Naive B cell (primary cell): ENCODE data around the gene FOXK1. TPM values are rescaled to one million over a fixed set of nuclear protein-coding genes. Genes with fewer than 3 reads are reported as not detected.

Source experiments
- ATAC-seq, 2 donors: fragments of 150-1000 bp; cut with Tn5 transposase; 2 replicates each; pipeline ENCODE4 v1.10.0; 2021; ENCODE audit warnings: low read depth in 2 of 2, mild to moderate bottlenecking in 2 of 2, moderate library complexity in 2 of 2
- DNase-seq: peaks from one replicate; pipeline ENCODE4 v3.0.0; 2022
- H3K27ac Mint-ChIP-seq, 6 donors: one replicate each; pipeline ENCODE4 v1.8.0; 2020 to 2022; ENCODE audit warnings: mild to moderate bottlenecking in 6 of 6, mixed read lengths in 6 of 6, moderate library complexity in 5 of 6, inconsistent platforms in 2 of 6
- H3K27me3 Mint-ChIP-seq, 3 donors: one replicate each; pipeline ENCODE4 v1.8.0; 2021 to 2022; ENCODE audit warnings: mixed read lengths in 3 of 3, mild to moderate bottlenecking in 1 of 3
- H3K36me3 Mint-ChIP-seq, 2 donors: one replicate each; pipeline ENCODE4 v1.8.0; 2020 to 2022; ENCODE audit warnings: mixed read lengths in 2 of 2, inconsistent platforms in 1 of 2, mild to moderate bottlenecking in 1 of 2
- H3K4me1 Mint-ChIP-seq, 3 donors: one replicate each; pipeline ENCODE4 v1.8.0; 2020 to 2022; ENCODE audit warnings: mixed read lengths in 3 of 3, inconsistent platforms in 1 of 3, mild to moderate bottlenecking in 1 of 3, moderate library complexity in 1 of 3
- H3K4me3 Mint-ChIP-seq, 8 donors: one replicate each; pipeline ENCODE4 v1.8.0; 2020 to 2022; ENCODE audit warnings: mild to moderate bottlenecking in 8 of 8, mixed read lengths in 8 of 8, moderate library complexity in 8 of 8, inconsistent platforms in 2 of 8
- H3K9me3 Mint-ChIP-seq, 7 donors: one replicate each; pipeline ENCODE4 v1.8.0; 2020 to 2022; ENCODE audit warnings: mixed read lengths in 7 of 7, mild to moderate bottlenecking in 5 of 7, inconsistent platforms in 2 of 7, moderate library complexity in 1 of 7
- polyA plus RNA-seq, 6 donors: library from polyadenylated mRNA; unstranded; fragments of 300-500 nt; fragmentation: Illumina TruSeq; gene quantifications; one replicate each; pipeline ENCODE4 v1.2.3, GENCODE V29; 2021; ENCODE audit warnings: low read depth in 6 of 6

FOXK1 gene
- polyA plus RNA-seq, 6 donors from 2014 or later: 0.92 to 3.1 (median 1.8) TPM

GRCh38 chr7:4693152-4693551 lies 11.1 kb downstream of the FOXK1 start:
- peaks cover 40 to 78% (median 56%) of the 10 kb centered on the region in 3 donors for H3K4me1 Mint-ChIP-seq
- no peaks in the 10 kb centered on the region for H3K9me3 Mint-ChIP-seq
- H3K4me3 Mint-ChIP-seq: no peak overlapping the region
- ATAC-seq (no peak), DNase-seq (no peak)
- H3K27ac Mint-ChIP-seq: peak overlapping the region in 3 of 6 donors; percentile 26 to 69 (median 33)
- H3K27me3 Mint-ChIP-seq: no peaks in the 10 kb centered on the region
- no peaks in the 10 kb centered on the region for H3K36me3 Mint-ChIP-seq

GRCh38 chr7:4693749-4694148 lies 11.7 kb downstream of the FOXK1 start:
- no peaks in the 10 kb centered on the region for H3K9me3 Mint-ChIP-seq
- no peaks in the 10 kb centered on the region for H3K27me3 Mint-ChIP-seq
- H3K4me3 Mint-ChIP-seq: peak overlapping the region in 1 of 8 donors; percentile 40
- ATAC-seq: no peak
- peaks cover 38 to 78% (median 54%) of the 10 kb centered on the region in 3 donors for H3K4me1 Mint-ChIP-seq
- DNase-seq: no peak
- peak overlapping the region in 3 of 6 donors; percentile 24 to 33 (median 26) for H3K27ac Mint-ChIP-seq
- H3K36me3 Mint-ChIP-seq: no peaks in the 10 kb centered on the region

DNA sequence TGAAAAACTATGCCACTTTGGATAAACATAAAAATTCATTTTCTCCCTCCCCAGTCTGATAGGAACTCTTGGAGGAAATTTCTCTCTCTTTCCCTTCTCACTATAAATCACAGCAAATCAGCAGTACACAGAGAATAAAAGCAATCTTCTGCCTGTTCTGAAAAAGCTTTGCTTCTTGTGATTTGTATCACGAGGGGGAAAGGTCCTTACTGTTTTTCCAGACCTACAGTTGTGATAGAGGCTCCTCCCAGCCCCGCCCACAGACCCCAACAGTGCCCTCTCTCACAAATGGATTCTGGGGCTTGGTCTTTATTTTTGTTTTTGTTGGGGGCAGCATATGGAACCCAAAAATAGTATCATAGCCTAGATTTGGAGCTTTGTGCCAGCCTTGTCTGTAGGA lies 12.2 kb downstream of the FOXK1 start:
- H3K4me1 Mint-ChIP-seq: peaks cover 34 to 78% (median 48%) of the 10 kb centered on the region in 3 donors
- H3K4me3 Mint-ChIP-seq: peak overlapping the region in 1 of 8 donors; percentile 5
- H3K27me3 Mint-ChIP-seq: no peaks in the 10 kb centered on the region
- H3K27ac Mint-ChIP-seq: peak overlapping the region in 2 of 6 donors; percentile 27 to 44
- ATAC-seq (no peak), DNase-seq (no peak)
- H3K36me3 Mint-ChIP-seq: no peaks in the 10 kb centered on the region
- no peaks in the 10 kb centered on the region for H3K9me3 Mint-ChIP-seq

- H3K27ac Mint-ChIP-seq: no peak overlapping the region
- DNase-seq (no peak), ATAC-seq (no peak)
- no peaks in the 10 kb centered on the region for H3K27me3 Mint-ChIP-seq
- peaks cover 20 to 78% (median 35%) of the 10 kb centered on the region in 3 donors for H3K4me1 Mint-ChIP-seq
- H3K4me3 Mint-ChIP-seq: no peak overlapping the region
- no peaks in the 10 kb centered on the region for H3K9me3 Mint-ChIP-seq
- H3K36me3 Mint-ChIP-seq: no peaks in the 10 kb centered on the region
Measured at GRCh38 chr7:4698707-4699275, 16.7 kb downstream of the FOXK1 start.

DNA sequence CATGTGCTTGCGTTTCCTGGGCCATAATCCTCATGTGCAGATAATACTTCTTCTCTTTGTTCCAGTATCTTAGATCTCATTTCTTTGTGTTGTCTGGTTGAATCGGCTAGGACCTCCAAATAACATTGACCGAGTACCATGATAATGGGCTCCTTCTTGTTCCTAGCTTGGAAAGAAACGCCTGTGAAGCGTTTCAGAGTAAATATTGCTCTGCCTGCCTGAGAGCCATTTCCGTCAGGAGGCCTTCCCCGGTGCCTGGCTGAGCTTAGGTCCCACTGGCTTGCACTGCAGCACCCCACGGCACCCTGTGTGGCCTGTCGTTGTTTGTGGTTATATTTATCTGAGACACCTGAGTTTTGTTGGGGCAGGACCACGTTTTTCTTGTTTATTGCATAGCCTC lies 17.7 kb downstream of the FOXK1 start:
- Mint-ChIP-seq H3K4me1 (peaks cover 20 to 73% (median 29%) of the 10 kb centered on the region in 3 donors), H3K36me3 (no peaks in the 10 kb centered on the region), H3K9me3 (no peaks in the 10 kb centered on the region), H3K27ac (no peak overlapping the region), H3K4me3 (no peak overlapping the region), H3K27me3 (no peaks in the 10 kb centered on the region)
- DNase-seq (no peak), ATAC-seq (no peak)

DNA sequence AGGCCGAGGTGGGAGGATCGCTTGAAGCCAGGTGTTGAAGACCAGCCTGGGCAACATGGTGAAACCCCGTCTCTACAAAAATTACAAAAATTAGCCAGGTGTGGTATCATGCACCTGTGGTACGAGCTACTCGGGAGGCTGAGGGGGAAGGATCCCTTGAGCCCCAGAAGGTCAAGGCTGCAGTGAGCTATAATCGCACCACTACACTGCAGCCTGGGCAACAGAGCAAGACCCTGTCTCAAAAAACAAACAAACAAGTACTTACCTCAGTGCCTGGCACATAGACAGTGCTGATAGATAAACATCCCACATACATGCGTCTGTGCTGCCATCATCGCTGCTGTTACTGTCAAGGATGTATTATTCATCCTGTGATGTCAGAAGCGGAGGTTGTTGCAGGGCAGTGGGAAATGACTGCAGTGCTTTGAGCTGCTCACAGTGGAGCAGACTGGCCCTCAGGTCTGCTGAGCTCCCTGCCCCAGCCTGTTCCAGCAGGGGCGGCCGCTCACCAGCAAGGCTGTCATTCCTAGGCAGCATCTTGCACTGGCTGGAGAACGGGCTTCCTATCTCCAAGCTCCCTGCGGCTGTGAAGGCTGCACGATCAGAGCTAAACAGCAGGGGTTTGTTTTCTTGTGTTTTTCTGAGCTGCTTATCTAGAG lies 18.6 kb downstream of the FOXK1 start:
- no peak for ATAC-seq
- Mint-ChIP-seq H3K27ac (no peak overlapping the region), H3K9me3 (no peaks in the 10 kb centered on the region), H3K4me1 (peaks cover 26 to 74% (median 30%) of the 10 kb centered on the region in 3 donors), H3K36me3 (no peaks in the 10 kb centered on the region), H3K27me3 (no peaks in the 10 kb centered on the region), H3K4me3 (no peak overlapping the region)
- DNase-seq: no peak

GRCh38 chr7:4702961-4703512 lies 20.9 kb downstream of the FOXK1 start:
- ATAC-seq (no peak), DNase-seq (no peak)
- Mint-ChIP-seq H3K36me3 (no peaks in the 10 kb centered on the region), H3K27ac (peak overlapping the region in 1 of 6 donors; percentile 52), H3K4me3 (no peak overlapping the region), H3K27me3 (no peaks in the 10 kb centered on the region), H3K9me3 (no peaks in the 10 kb centered on the region), H3K4me1 (peaks cover 23 to 68% (median 27%) of the 10 kb centered on the region in 3 donors)

GRCh38 chr7:4703532-4703931 lies 21.4 kb downstream of the FOXK1 start:
- DNase-seq (no peak), ATAC-seq (no peak)
- no peaks in the 10 kb centered on the region for H3K27me3 Mint-ChIP-seq
- peak overlapping the region in 1 of 6 donors; percentile 52 for H3K27ac Mint-ChIP-seq
- no peak overlapping the region for H3K4me3 Mint-ChIP-seq
- peaks cover 21 to 67% (median 32%) of the 10 kb centered on the region in 3 donors for H3K4me1 Mint-ChIP-seq
- H3K9me3 Mint-ChIP-seq: no peaks in the 10 kb centered on the region
- H3K36me3 Mint-ChIP-seq: no peaks in the 10 kb centered on the region

DNA sequence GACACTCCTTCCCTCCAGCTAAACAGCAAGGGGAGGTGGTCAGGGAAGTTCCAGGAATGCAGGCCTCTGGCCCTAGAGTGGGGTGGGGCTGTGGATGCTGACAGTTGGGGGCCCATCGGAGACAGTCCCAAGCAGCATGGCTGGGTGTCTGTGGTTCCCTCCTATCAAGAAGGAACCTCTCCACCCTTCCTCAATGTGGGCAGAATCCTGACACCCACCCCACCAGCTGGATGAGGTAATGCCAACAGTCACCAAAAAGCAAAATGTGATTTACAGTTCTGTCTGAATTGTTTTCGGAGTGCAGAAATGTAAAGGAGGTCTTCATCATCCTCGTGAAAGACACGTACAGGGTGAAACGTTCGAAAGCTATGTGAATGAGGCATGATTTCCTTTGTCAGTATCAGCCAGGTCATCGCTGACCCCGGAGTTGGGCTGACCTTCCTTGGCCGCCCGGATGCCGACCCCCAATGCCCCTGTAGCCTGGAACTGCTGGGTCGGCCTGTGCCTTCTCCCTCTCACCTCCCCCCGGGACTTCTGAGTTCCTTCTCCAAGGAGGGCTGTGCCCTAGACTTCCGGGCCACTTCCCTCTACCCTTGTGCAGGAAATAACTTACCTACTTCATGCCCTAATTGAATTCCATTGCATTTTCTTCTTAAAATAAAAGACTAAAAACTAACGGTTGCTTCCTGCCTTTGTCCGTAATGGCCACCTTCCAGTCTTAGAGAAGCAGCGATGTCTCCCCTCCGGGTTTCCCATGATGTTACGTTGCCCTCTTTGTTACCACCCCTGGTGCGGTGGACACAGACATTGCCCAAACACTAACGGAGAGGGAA lies 24.5 kb downstream of the FOXK1 start:
- DNase-seq (no peak), ATAC-seq (no peak)
- Mint-ChIP-seq H3K4me3 (no peak overlapping the region), H3K27ac (peak overlapping the region in 1 of 6 donors; percentile 70), H3K36me3 (peaks cover 0 to 9% of the 10 kb centered on the region in 2 donors), H3K9me3 (no peaks in the 10 kb centered on the region), H3K4me1 (peaks cover 30 to 48% (median 37%) of the 10 kb centered on the region in 3 donors), H3K27me3 (no peaks in the 10 kb centered on the region)

DNA sequence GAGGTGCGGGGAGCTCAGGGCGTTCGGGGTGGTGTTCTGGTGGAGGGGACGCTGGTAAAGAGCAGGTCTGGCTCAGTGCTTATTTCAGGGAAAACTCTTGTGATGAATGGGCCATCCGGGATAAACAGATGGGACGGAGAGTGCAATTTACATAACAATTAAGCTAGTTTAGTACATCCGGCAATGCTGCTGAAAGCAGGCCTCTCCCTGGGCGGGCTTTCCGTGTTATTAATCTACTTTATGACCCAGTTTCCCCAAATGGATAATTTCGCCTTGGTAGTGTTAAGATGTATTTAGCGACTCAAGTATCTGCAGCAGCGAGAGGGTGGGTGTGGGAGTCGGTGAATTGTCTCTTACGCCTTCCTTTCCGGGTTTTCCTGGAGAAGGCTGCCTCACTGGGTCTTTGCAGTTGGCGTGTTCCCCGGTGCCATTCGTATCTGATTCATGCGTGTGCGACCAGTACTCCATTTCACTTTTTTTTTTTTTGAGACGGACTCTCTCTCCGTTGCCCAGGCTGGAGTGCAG lies 25.2 kb downstream of the FOXK1 start:
- Mint-ChIP-seq H3K36me3 (peaks cover 0 to 11% of the 10 kb centered on the region in 2 donors), H3K27ac (no peak overlapping the region), H3K9me3 (no peaks in the 10 kb centered on the region), H3K4me1 (peaks cover 37 to 52% (median 43%) of the 10 kb centered on the region in 3 donors), H3K27me3 (no peaks in the 10 kb centered on the region), H3K4me3 (no peak overlapping the region)
- DNase-seq: no peak
- no peak for ATAC-seq

DNA sequence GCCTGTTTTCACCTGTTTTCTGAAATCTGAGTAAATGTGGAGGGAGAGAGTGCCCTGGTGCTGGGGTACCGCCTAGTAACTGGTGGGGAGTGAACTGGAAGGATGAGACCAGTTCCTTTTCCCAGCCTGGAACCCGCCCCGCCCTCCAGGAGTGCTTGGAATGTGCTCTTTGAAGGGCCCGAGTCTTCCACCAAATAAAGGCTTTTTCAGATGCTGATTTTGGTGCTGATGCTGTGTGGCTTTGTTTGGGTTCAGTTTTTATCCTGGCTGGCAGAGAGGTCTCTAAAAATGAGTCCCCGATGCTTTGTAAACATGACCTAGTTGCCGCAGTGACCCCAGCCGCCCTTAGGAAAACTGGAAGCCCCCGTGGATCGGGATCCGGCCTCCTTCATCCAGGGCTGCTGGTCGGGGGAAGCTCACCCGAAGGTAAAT lies 25.9 kb downstream of the FOXK1 start:
- Mint-ChIP-seq H3K4me1 (peaks cover 38 to 57% (median 42%) of the 10 kb centered on the region in 3 donors), H3K27ac (peak overlapping the region in 1 of 6 donors; percentile 37), H3K4me3 (no peak overlapping the region), H3K9me3 (no peaks in the 10 kb centered on the region), H3K36me3 (peaks cover 0 to 11% of the 10 kb centered on the region in 2 donors), H3K27me3 (no peaks in the 10 kb centered on the region)
- ATAC-seq: no peak
- no peak for DNase-seq

GRCh38 chr7:4709187-4709586 lies 27.1 kb downstream of the FOXK1 start:
- Mint-ChIP-seq H3K9me3 (no peaks in the 10 kb centered on the region), H3K4me3 (peak overlapping the region in 1 of 8 donors; percentile 42), H3K27me3 (no peaks in the 10 kb centered on the region), H3K27ac (no peak overlapping the region), H3K4me1 (peaks cover 33 to 57% (median 42%) of the 10 kb centered on the region in 3 donors), H3K36me3 (peaks cover 0 to 11% of the 10 kb centered on the region in 2 donors)
- DNase-seq: no peak
- ATAC-seq: no peak

DNA sequence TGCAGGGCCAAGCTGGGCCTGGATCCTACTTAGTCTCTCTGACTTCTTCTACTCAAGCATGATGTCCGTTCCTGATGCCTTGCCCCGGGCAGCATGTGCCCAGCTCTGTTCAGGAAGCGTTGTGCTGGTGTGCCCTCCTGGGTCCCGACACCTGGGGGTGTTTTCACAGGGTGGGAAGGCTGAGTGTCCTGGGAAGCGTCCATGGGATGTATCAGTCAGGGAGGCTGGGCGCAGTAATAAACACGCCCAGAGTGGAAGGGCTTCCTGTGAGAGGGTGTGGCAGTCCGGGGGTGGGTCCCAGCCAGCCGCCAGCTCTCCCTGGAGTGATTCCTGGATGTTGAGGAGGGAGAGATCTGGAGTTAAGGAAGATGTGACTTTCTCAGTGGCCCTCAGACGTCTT lies 29.0 kb downstream of the FOXK1 start:
- peak overlapping the region in 1 of 8 donors; percentile 22 for H3K4me3 Mint-ChIP-seq
- H3K4me1 Mint-ChIP-seq: peaks cover 36 to 62% (median 52%) of the 10 kb centered on the region in 3 donors
- H3K27me3 Mint-ChIP-seq: no peaks in the 10 kb centered on the region
- H3K9me3 Mint-ChIP-seq: no peaks in the 10 kb centered on the region
- ATAC-seq: no peak
- H3K36me3 Mint-ChIP-seq: peaks cover 0 to 11% of the 10 kb centered on the region in 2 donors
- H3K27ac Mint-ChIP-seq: peak overlapping the region in 2 of 6 donors; percentile 12 to 78
- no peak for DNase-seq
